ENCODE results near the gene TAF5.
"Not testable (repeated sequence)": the region's sequence is repeated elsewhere in the genome, so short reads cannot be mapped to it uniquely, and the experiment has no call there.

DNA sequence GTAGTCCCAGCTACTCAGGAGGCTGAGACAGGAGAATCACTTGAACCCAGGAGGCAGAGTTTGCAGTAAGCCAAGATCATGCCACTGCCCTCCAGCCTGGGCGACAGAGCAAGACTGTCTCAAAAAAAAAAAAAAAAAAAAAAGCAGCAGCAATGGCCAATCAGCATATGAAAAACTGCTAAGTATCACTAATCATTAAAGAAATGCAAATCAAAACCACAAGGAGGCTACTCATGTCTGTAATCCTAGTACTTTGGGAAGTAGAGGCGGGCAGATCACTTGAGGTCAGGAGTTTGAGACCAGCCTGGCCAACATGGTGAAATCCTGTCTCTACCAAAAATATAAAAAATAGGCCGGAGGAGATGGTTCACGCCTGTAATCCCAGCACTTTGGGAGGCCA lies 13.2 kb upstream of the TAF5 start:
- TF ChIP-seq, protein P1, sequence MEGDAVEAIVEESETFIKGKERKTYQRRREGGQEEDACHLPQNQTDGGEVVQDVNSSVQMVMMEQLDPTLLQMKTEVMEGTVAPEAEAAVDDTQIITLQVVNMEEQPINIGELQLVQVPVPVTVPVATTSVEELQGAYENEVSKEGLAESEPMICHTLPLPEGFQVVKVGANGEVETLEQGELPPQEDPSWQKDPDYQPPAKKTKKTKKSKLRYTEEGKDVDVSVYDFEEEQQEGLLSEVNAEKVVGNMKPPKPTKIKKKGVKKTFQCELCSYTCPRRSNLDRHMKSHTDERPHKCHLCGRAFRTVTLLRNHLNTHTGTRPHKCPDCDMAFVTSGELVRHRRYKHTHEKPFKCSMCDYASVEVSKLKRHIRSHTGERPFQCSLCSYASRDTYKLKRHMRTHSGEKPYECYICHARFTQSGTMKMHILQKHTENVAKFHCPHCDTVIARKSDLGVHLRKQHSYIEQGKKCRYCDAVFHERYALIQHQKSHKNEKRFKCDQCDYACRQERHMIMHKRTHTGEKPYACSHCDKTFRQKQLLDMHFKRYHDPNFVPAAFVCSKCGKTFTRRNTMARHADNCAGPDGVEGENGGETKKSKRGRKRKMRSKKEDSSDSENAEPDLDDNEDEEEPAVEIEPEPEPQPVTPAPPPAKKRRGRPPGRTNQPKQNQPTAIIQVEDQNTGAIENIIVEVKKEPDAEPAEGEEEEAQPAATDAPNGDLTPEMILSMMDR (IDR thresholded peaks at IDR 0.05; ENCODE audit: low read depth, low read length), result not testable (repeated sequence)
- not testable (repeated sequence) for TF ChIP-seq MYC (IDR thresholded peaks at IDR 0.05; ENCODE audit: low read depth, low read length); POLR2A (IDR thresholded peaks at IDR 0.05; ENCODE audit: extremely low read depth, insufficient read length)

All from NB4 (cell line).